C1 segment of cervical spinal cord (tissue), 14 donors: ENCODE data around the gene OTOG.

Experiments
- DNase-seq, 14 donors: peaks; one replicate each; lab custom pipeline; 2025; lab: John Stamatoyannopoulos, UW

Gene OTOG

DNA sequence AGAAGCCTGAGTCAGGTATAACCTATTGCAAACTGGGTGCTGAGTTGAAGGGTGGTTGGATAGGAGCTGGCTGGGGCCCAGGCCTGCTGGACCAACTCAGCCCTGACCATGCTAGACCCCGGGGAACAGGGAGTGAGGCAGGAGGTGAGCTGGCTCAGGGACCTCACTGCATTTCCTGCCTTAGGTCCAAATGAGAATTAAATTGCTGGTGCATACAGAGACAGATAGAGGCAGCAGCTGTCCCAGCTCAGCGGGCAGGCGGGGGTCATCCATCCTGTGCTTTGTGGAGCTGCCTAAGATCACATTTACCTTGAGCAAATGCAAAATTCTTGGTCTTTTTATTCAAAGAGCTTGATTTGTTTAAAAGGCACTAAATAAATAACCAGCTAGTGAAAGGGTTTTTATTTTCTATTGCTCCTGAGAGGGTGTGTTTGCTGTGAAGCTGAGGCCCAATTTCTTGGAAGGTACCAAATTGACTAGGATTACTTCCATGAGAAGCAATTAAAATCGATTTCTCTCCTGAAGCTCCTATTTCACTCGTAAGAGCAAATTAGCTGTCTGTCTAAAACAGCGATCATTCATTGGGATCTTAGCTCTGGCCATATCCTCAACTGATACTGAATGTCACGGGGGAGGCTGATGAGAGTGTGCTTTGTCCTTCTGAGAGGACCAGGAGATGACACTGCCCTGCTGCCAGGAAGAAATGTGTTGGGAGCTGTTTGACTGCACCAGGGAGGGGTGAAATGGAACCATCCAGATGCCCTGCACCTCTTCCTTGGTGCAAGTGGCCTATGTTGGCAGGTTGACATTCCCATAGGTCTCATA is 27.8 kb upstream of the OTOG start:
- DNase-seq: peak in 10 of 14 donors; percentile 7 to 68 (median 46)

DNA sequence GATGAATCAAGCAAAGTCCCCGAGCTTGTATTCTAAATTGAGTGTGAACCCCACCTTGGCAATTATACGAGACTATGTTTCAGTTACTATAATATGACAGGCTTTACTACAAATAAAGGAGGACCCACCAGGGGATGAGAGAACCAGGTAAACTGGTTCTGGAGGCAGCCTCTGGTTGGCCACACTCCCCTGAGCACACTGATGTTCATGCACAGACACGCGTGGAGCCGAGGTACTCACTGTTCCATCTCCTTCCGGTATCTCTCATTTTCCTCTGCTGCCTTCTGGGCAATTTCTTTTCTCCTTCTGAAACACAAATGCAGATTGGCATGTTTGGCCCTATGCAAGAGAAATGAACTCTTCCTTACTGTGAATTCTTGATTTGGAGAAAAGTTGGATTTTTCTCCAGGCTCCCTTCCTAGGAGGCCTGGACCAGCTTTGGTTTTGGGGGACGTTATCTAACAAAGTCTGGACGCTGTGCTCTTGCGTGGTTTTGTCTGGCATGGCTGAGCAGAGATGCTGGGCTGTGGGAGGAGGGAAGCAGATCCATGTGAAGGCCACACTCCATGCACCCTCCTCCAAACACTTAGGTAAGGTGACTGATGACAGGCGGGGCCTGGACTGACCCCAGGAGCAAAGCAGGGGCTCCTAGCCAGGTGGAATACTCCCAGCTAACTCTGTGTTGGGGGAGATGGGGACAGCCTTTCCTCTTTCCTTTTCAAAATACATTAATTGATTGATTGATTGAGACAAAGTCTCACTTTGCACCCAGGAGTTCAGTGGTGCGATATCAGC is 25.8 kb upstream of the OTOG start:
- no peak for DNase-seq

DNA sequence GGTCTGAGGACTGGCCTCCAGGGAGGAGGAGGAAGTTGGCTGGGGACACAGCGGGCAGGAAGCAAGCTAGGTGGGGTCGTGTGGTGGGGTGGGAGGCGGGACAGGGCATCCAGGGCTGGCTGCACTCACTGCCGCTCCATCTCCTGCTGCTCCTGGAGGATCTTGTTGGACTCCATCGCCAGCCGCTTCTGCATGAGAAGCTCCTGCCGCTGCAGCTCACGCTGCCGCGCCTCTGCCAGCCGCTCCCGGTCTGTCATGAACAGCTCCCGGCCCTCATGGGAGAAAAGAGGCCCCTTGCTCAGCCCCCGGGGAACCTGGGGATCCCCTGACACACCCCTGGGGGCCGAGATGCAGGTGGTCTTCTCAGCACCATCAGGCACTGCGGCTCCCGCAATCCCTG is 24.4 kb upstream of the OTOG start:
- DNase-seq: no peak

DNA sequence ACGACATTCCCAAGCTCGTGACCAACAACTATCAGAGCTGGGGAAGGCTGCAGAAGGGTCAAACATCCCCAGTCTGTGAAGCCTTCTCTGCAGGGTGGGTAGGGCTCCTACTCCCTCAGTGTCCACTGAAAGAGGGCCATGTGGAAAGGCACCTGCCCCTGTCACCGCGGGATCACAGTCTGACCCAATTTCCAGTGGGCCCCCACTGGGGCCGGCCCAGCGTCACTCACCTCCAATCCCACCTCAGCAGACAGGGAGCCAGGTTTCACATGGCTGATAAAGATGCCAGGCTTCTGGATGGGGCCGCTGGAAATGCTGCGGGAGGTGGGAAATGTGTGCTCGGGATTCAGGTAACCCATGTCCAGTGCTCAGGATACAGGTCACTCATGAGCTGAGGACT is 22.8 kb upstream of the OTOG start:
- no peak for DNase-seq

DNA sequence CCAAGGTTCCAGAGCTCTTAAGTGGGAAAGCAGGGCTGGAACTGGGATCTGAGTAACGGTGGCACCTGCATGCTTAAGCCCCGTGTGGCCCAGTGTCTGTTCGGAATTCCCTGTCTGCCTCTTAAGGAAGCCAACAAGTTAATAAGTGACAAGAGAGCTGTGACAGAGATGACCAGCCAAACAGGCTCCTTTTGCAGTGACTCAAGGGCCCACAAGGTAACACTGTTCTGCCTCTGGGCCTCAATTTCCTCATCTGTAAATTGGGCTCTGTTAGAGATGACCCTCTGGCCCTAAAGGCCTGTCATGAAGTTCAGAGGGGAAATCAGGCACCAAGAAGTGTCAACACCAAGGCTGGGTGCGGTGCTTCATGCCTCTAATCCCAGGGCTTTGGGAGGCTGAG is 21.5 kb upstream of the OTOG start:
- DNase-seq: no peak

DNA sequence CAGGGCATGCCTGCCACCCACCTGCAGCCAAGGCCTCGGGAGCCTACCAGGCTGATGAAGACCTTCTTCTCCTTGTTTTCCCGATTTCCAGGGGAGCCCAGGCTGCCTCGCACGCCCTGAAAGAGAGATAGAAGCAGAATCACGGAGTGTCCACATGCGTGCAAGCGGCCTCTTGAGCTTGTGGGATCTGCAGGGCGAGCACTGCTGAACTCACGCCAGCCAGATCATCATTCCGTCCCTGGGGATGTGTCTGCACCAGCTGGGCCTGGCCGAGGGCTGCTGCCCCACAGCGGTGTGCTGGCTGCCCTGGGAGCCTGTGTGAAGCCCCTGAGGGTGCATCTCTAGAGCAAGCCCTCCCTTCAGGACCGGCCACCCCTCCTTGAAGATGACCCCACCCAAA is 20.7 kb upstream of the OTOG start:
- DNase-seq: peak in 1 of 14 donors; percentile 16

DNA sequence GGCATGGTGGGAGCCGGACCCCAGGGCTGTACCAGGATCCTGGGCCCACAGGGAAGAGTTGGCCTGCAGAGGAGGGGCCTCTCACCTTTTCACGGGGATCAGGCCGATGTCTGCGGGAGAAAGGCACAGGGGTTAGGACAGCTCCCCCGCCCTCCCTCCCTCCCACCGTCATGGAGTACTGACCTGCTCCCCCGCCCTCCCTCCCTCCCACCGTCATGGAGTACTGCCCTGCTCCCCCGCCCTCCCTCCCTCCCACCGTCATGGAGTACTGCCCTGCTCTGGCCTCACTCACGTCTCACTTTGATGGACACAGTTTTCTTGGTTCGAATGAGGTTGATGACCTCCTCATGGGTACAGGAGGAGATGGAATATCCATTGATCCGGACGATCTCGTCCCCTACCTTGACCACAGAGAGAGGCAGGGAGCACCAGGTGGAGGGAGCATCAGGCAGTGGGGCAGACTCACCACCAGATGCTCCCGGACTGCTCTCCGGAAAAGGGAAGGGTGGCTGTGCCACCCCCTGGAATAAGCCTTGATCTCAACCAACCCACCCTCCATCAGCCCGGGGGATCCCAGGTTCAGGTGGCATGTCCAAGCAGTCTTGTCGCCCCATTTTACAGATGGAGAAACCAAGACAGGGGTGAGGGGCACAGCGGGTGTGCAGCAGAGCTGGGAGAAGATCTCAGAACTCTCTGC is 20.0 kb upstream of the OTOG start:
- no peak for DNase-seq

DNA sequence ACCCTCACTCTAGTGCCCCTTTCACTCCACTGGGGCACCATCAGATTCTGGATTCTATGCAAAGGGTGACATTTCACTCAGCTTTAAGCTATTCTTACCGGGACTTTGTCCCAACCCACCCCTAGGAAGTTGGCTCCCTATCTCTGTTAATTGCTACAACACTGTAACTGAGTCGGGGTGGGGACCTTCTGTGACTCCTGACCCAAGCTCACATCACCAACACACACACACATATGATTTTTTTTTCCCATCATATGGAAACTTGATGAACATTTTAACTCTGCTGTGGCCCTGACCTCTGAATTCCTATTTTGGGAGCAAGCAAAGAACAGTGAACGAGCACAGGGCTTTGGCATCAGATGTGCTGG is 19.4 kb upstream of the OTOG start:
- no peak for DNase-seq

DNA sequence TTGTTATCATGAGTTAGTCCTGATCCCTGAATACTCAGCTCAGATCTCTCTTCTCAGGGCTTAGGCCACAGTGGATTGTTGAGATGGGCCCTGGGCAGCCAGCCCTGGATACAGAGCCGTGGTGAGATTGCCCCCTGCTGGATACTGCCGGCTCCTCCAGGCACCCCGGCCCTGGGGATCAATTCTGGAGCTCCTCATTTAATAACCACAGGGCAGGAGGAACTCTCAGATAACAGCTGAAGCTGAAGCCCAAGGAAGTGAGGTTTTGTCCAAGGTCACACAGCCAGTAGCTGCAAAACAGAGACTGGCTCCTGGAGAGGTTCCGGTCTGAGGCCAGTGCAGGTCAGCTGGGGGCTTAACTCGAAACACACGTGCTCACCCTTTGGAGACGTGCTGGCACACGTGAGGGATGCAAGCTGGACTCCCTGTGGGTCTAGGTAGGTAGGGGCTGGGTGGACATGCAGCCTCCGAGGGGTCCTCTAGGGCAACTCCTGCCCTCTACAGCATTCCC is 18.8 kb upstream of the OTOG start:
- DNase-seq: peak in 12 of 14 donors; percentile 20 to 69 (median 51)

DNA sequence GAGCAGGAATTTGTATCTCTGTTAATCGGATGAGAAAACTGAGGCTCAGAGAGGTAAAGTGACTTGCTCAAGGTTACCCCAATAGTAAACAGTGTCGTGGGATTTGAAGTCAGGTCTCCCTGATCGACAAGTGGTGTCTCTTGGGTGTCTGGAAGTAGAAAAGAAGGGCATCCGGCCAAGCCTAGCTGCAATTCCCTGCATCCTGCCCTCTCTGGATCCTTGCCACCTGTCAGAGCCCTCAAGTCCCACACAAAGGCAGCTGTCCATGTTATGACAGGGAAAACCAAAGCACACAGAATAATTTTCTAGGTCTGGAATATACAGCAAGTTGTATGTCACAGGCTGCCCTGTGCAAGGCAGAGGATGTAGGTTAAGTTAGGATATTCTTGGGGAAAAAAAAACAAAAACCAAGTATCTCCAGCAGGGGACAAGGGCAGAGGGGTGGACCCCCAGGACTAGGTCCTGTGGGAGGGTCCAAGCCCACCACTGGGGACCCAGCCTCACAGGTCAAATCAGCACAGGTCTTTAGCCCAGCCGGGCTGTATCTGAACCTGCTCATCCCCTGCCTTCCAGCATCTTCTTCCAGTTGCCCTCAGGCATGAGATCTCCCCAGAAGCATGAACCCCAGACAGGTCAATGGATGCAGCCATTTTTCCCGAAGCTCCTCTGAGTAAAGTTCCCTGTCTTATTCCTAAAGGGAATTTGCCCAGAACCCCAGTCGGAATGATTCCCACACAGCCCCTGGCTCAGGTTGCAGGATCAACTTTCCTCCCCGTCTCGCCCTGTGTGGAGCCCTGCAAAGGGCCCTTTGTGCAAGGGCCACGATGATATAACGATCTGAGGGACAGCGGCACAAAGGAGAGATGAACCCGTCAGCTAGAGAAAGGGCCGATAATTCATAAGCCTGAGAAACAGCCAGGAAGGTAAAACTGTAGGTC is 17.9 kb upstream of the OTOG start:
- DNase-seq: peak in 2 of 14 donors; percentile 23 to 43

DNA sequence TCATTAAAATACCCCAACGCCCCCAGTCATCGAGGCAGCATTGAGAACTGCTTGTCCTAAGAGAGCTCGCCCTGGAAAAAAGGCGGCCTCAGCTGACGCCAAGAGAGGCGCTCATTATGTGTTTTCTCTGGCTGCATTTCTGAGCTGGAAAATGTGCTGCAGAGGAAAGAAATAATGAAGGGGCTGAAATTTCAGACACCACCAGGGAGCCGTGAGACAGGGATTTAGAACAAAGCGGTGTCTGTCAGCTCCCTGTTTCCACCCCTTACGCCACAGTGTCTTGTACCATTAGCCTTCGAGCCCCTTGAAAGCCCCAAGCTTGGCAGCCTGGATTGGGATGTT is 17.2 kb upstream of the OTOG start:
- DNase-seq: peak in 8 of 14 donors; percentile 8 to 52 (median 29)

DNA sequence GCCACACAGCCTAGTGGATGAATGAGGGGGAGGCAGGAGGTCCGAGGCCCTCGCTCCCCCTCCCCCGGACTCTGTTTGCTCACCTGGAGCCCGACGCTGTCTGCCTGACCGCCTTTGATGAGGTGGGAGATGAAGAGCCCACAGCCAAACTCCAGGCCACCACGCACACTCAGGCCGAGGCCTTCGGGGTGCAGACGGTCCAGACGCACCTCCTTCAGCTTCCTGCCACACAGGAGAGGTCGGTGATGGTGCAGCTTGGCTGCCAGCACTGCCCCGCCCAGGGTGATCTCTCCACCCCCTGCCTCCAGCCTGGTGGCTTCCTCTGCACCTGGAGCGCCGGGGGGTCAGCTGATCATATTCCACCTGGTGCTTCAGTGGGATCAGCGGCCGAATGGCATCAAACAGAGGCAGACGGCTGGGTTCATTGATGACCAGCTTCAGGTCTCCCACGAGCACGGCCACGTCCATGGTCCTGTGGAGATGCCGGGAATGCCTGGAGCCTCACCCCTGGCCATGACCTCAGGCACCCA is 15.9 kb upstream of the OTOG start:
- no peak for DNase-seq

DNA sequence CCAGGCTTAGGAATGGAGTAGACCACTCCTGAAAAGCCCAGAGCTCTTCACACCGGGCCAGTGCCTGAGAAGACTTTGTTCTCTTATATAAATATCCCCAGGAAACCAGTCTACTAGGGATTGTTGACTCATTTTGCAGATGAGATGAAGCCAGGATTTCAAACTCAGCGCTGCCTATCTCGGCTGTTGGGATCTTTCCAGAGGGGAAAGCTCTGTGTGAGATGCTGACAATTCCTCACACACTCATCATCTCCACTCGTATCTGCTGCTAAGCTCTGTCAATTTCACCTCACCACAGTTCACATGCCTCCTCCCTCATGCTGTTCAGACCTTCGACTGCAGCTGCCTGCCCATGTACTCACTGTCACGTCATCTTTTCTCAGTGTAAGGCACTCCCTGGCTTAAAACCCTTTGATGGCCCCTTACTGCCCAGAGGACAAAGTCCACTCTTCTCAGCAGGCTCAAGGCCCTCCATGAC is 15.4 kb upstream of the OTOG start:
- DNase-seq: no peak

DNA sequence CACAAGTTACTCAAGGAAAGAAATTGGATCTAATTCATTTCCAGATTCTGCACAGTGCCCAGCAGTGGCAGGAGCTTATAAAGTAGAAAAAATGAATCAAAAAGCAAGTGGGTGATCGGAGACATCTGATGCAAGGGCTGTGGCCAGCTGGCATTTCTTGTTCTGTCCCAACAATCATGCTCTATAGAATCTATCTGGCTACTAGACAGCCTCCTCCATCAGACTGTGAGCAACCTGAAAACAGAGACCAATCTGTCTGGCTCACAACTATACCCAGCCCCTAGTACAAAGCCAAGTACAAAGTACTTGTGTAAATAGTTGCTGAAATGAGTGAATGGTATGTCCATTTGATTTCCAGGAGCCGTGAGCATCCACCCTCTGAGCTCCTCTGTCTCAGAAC is 14.3 kb upstream of the OTOG start:
- DNase-seq: no peak

DNA sequence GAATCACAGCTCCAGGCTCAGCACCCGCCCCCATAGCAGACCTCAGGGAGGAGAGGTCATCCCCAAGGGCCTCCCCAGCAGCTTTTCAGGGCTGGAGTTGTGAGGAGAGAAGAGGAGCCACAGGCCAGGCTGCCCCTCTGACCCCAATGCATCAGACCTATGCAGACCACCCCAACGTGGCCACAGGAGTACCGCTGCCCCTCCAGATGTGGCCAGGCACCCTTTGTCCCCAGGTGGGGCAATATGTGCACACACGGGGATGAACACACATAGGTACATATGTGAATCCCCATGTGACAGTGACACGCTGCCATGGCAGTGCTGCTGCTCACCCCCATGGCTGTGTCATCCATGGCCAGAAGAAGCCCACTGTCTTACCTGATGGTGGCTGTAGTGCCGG is 13.7 kb upstream of the OTOG start:
- no peak for DNase-seq

DNA sequence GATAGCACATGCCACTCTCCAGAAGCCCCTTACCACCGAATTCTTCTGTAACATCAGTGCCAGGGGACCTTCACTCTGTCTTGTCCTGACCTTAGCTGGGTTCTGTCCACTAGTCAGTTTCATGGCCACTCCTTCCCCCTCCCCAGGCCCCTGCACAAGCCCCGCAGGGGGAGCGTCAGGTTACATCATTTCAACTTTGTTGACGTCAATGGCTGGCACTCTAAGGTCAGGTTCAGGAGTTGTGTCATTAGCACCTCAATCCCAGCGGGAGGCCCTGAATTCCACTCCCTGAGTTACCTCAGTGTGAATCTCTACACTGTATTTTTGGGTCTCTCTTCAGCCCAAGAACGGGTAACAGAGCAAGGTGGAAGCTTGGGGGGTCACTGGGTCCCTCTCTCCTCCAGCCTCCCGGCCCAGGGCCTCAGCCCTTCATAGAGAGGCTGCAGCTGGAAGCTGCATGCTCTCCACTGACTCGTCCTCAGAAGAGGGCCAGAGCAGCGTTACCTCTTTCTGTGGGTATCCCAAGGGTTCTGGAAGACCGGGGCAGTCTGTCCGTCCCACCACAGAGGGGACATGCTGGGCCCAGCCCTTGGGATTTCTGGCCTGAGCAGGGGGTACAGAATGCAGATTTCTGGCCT is 13.2 kb upstream of the OTOG start:
- DNase-seq: no peak

DNA sequence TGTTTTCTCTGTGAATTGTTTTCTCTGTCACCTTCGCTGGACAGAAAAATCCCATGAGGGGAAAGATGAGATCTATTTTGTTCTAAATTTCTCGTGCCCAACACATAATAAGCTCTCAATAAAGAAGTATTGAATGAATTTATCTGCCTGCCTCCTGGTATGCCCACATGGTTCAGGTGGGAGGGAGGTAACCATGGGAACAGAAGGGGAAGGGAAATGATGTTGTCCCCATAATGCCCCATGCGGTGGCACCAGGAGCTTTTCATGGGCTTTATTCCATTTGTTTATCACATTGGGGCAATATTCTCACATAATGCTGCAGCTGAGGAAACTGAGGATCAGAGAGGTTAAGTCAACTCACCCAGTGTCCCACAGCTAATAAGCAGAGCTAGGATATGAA is 11.6 kb upstream of the OTOG start:
- no peak for DNase-seq

DNA sequence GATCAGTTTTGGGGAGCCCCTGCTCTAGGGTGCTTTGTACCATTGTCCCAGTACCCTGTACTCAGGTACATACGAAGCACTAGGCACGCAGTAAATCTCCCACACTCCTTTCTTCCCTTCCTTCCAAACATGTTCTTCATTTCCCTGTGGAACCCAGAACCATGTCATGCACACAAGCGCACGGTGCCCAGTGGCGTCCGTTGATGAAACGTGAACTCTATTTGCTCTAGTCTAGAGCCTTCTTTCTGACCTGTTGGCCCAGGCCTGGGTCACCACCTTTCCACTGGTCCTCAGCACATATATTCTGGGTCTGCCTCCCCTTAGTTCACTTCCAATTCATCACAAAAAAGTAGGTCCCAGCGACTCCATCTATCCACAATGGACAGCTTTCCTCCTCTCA is 9.8 kb upstream of the OTOG start:
- DNase-seq: no peak

DNA sequence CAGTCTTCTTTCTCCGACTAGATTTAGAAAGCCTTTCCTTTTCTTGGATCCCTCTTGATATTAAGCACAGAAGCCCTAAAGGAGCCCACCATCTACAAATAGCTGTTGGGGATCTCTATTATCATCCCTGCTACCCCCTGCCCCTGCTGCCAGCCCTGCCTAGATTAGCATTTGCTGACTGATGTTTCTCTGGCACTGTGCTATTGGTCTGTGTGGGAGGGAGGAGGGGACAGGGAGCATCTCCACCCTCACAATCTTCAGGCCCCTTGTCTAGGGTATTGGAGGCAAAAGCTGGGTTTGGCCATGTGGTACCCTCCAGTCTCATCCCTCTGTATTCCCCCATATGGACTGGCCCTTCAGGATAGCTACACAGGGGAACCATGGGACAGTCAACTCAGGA is 9.0 kb upstream of the OTOG start:
- DNase-seq: no peak

DNA sequence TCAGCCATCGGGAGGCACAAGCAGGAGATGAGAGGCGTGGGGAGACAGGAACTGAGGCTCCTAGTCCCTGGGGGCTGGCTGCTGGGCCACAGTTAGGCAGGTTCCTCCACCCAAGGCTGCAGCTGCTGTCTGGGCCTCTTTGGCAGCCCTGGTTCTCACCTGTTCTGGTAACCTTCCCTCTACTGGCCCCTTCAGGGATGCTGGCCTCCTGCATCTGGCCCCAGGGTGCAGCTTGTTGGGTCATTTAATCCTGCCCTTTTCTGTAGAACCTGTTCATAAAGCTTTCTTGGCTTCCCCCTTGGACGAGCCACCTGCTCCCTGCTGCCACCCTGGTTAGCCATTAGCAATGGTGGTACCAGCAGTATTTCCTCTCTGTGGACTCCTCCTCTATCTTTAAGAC is 8.3 kb upstream of the OTOG start:
- DNase-seq: no peak
